K562 (cell line): ENCODE data around the gene SYT14.
"Not testable (repeated sequence)": the region's sequence is repeated elsewhere in the genome, so short reads cannot be mapped to it uniquely, and the experiment has no call there.

ENCODE experiments used
- E2F6 ChIP-seq, 2 experiments: IDR thresholded peaks; 2 replicates each; pipeline ENCODE4 v1.6.1; 2011; ENCODE audit warnings: borderline replicate concordance in 1 of 2, control low read depth in 1 of 2, low read depth in 1 of 2, low read length in 1 of 2, mild to moderate bottlenecking in 1 of 2, mixed read lengths in 1 of 2, moderate library complexity in 1 of 2; ENCODE audit not compliant: insufficient read depth in 1 of 2, insufficient read length in 1 of 2, poor library complexity in 1 of 2, severe bottlenecking in 1 of 2; ENCODE audit errors: extremely low read depth in 1 of 2
- GATA2 ChIP-seq: sonication (generic); formaldehyde crosslinking; IDR thresholded peaks from 2 replicates; pipeline ENCODE4 v1.4.0; 2020; ENCODE audit warnings: mild to moderate bottlenecking, missing genetic modification reagents
- KDM1A ChIP-seq, 2 experiments: fragments of 450-650 bp; IDR thresholded peaks; 2 replicates each; pipeline ENCODE4 v1.6.1; 2016; ENCODE audit warnings: mild to moderate bottlenecking in 2 of 2
- MYC ChIP-seq, 2 experiments: fragments of 250-450 bp in 1 of 2; sonication (Bioruptor Pico) in 1 of 2; IDR thresholded peaks; 2 replicates each; pipeline versions ENCODE4 v1.5.1 to v1.6.1; 2012 to 2021; ENCODE audit warnings: low read depth in 2 of 2, borderline replicate concordance in 1 of 2, improper control_type of control experiment in 1 of 2, low read length in 1 of 2, mild to moderate bottlenecking in 1 of 2, moderate library complexity in 1 of 2
- TF ChIP-seq, protein P1 (sequence below): sonication (generic); formaldehyde crosslinking; IDR thresholded peaks from 2 replicates; pipeline ENCODE4 v1.8.0; 2022; ENCODE audit warnings: mild to moderate bottlenecking, missing genetic modification reagents

GRCh38 chr1:210050491-210050890, 112.5 kb downstream of the SYT14 start:
- not testable (repeated sequence) for TF ChIP-seq KDM1A (IDR thresholded peaks at IDR 0.05); GATA2 (CRISPR knock-in tag); MYC (IDR thresholded peaks at IDR 0.05; ENCODE audit: low read depth, low read length); MYC (CRISPR knock-in tag; IDR thresholded peaks at IDR 0.05; ENCODE audit: borderline replicate concordance, low read depth); E2F6 (IDR thresholded peaks at IDR 0.05; ENCODE audit: borderline replicate concordance in 1 of 2, extremely low read depth in 1 of 2, insufficient read depth in 1 of 2, insufficient read length in 1 of 2, low read depth in 1 of 2, low read length in 1 of 2, poor library complexity in 1 of 2, severe bottlenecking in 1 of 2)
- TF ChIP-seq, protein P1, sequence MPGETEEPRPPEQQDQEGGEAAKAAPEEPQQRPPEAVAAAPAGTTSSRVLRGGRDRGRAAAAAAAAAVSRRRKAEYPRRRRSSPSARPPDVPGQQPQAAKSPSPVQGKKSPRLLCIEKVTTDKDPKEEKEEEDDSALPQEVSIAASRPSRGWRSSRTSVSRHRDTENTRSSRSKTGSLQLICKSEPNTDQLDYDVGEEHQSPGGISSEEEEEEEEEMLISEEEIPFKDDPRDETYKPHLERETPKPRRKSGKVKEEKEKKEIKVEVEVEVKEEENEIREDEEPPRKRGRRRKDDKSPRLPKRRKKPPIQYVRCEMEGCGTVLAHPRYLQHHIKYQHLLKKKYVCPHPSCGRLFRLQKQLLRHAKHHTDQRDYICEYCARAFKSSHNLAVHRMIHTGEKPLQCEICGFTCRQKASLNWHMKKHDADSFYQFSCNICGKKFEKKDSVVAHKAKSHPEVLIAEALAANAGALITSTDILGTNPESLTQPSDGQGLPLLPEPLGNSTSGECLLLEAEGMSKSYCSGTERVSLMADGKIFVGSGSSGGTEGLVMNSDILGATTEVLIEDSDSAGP (CRISPR knock-in tag) = not testable (repeated sequence)
